GM12801 (cell line): ENCODE measurements around the gene BCAT1.

Source experiments
- CTCF ChIP-seq: IDR thresholded peaks from one replicate; pipeline ENCODE4 v1.5.1; 2011; ENCODE audit warnings: control low read depth; ENCODE audit not compliant: insufficient read length; ENCODE audit errors: extremely low read depth

BCAT1 gene

GRCh38 chr12:24991209-24992049, 42.5 kb upstream of the BCAT1 start:
- no peak for TF ChIP-seq CTCF

GRCh38 chr12:24989216-24989615, 40.3 kb upstream of the BCAT1 start:
- TF ChIP-seq CTCF: no peak

- TF ChIP-seq CTCF: no peak
These were observed 33.3 kb upstream of the BCAT1 start for GRCh38 chr12:24982250-24982649.

GRCh38 chr12:24979976-24980730, 31.3 kb upstream of the BCAT1 start:
- TF ChIP-seq CTCF: no peak

GRCh38 chr12:24979329-24979728, 30.4 kb upstream of the BCAT1 start:
- TF ChIP-seq CTCF: no peak

GRCh38 chr12:24977711-24978110, 28.8 kb upstream of the BCAT1 start:
- TF ChIP-seq CTCF: no peak

- TF ChIP-seq CTCF: no peak
These were observed 28.2 kb upstream of the BCAT1 start for GRCh38 chr12:24977060-24977459.
